Right lung (tissue), 5 donors: ENCODE measurements around the gene HHAT. TPM values are rescaled to one million over a fixed set of nuclear protein-coding genes. Genes with fewer than 3 reads are reported as not detected.

ENCODE experiments used
- DNase-seq, 2 donors: peaks; one replicate each; pipeline ENCODE4 v3.0.0-alpha.2; 2013
- polyA plus RNA-seq, 5 donors: library from polyadenylated mRNA; unstranded; fragments of 120-200 nt; gene quantifications; one replicate each; pipeline versions ENCODE4 v1.2.1 to v1.2.3, GENCODE V29; 2013; ENCODE audit warnings: inconsistent platforms in 1 of 5, low replicate concordance in 1 of 5; ENCODE audit not compliant: insufficient read length in 5 of 5, insufficient read depth in 1 of 5

Gene HHAT
- polyA plus RNA-seq, 5 donors, result 9.3 to 12.0 (median 11.2) TPM

DNA sequence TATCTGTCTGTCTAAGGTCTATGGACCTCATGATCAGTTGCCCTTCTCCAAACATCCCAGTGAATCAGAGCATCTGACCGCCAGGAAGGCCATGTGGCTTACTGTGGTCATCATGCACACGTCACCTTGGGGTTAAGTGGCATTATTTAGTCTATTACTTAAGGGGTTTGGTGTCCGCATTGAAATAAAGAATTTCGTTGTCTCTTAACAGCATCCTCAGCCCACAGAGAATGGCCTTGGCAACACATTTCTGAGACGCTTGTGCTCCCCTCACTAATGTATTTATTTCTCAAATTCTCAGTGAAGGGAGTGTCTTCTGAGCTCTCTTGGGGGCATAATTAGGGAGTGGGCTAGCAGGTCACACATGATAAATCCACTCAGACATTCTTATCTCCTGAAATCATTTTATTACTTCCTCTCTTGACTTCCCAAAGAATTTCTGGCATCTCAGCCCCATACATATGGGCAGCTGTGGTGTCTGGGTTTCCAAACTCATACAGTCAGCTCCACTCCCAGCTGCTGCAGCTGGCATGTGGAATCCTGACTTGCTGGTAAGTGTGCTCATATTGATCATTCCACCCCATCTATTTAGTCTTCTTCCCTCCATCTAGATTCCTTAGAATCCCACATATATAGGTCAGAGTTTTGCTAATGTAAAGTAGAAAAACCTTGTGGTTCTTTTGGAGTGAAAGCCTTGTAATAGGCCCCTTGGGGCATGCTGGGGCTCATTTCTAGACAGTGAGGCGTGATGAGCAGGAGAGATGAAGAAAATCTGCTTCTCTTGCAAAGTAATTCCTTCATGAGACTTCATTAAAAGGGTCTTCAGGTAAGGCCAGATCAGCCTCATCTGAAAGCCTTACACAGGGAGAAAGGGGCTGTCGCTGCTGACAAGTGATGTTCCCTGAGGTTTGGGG, 110.5 kb downstream of the HHAT start:
- DNase-seq, result no peak

DNA sequence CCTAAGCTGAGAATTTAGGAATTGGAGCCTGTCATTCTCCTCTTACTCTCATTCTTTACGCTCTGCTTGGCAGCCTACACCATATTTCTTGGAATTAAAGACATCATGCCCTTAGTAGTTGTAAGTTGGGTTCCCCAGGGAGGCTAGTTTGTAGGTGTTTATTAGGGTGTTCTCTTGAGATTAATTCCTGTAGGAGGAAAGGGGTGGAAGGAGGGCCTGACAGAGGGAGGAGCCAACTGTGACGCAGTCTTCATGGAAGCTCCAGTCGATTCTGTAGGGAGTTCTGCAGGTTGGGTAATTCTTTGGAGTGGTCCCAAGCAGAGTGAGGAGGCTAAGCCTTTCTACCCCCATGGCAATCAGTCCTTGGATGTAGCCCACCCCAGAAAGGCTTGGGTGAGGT, 111.4 kb downstream of the HHAT start:
- DNase-seq, result no peak

DNA sequence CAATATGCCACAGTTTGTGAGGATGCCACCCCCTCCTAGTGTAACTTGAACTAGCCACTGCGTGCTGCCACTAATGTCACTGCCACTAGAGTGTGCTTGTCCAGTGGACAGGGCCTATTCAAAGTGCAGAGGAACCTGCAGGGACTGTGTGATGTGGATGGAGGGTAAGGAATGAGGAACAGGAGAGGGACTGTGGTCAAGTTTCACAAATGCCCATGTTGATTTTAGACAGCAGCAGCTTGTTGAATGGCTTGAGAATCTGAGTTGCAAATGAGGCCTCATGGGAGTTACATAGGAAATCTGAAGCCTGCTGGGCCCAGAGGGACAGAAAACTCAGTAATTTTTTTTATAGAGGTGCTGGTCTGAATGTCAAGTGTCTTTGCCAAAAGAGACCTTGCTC, 112.3 kb downstream of the HHAT start:
- no peak for DNase-seq

GRCh38 chr1:210445485-210445884, 116.8 kb downstream of the HHAT start:
- no peak for DNase-seq

- DNase-seq, result no peak
Observed at GRCh38 chr1:210445931-210446330, 117.2 kb downstream of the HHAT start.

DNA sequence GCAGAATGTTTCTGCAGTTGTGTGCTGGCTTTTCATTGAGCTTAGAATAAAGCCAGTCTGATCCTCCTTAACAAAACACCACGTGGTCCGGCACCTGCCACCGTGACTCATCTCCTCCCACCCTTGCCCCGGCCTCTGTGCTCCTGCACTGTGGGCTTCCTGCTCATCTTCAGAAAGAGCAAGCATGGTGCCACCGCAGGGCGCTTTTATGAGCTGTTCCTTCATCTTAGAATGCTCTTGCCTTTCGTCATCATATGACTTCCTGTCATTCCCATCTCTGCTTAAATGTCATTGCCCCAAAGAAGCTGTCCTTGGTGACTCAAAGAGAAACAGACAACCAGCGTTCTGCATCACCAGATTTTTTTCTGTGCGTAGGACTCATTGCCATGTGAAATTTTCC, 117.8 kb downstream of the HHAT start:
- no peak for DNase-seq

DNA sequence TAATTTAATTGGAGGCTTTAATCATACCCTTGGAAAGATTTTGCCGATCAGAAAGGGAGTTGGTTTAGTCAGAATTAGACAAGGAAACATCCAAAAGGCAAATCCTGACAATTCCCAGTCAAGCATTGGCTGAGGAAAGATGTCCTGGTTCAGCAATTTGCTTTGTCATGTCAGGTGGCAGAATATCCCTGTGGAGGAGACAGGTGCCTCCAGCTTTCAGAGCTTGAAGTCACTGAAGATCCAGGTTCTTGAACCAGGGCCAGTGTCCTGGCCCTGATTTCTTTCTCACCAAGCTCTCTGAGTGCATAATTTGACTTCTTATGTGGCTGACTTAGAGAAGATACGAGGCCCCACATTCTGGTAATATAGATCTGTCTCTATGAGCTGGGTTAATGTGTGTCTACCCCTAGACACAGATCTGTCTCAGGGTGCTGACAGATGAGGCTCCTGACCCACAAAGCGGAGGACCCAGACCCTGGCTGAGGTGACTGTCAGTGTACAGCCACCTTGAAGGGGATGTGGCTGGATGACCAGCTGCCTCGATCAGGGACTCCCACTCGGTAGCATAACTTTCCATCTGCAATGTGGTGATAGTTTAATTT, 118.9 kb downstream of the HHAT start:
- DNase-seq, result no peak

GRCh38 chr1:210448297-210448892, 119.7 kb downstream of the HHAT start:
- peak; percentile 15 to 43 for DNase-seq

DNA sequence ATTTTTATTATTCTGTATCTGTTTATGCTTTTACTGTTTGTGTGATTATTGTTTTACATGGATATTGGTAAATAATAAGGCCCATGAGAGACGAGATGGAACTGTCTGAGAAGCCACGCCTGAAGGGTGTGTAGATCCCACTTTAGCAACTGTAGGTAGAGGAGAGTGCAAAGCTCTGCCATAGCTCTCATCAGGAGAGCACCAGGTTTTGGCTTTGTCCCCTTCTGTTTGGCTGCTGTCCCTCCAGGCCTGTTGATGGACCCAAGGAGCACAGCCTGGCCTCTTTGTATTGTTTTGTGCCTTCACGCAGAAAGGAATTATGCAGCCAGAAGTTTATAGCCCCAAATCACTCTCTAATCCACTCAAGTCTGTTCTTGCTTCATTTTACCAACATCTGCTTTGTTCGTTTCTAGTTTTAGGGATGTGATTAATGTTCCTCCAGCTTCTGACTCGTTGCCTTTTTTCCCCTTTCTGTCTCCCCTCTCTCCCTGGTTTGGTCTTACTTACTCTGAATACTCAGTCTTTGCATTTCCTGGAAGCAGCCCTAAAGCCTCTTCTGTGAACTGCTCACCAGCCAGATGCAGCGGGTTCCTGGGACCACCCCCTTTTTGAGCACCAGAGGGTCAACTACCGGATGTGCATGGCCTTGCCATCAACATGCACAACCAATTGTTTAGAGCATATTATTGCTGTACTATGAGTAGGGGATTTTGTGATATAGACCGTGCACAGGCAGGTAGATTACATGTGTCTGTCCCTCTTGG, 127.3 kb downstream of the HHAT start:
- no peak for DNase-seq

- no peak for DNase-seq
Observed at GRCh38 chr1:210456731-210457255, 128.1 kb downstream of the HHAT start.

- DNase-seq, result no peak
Observed at GRCh38 chr1:210457568-210457967, 128.9 kb downstream of the HHAT start.

- no peak for DNase-seq
Observed at GRCh38 chr1:210464519-210465039, 135.9 kb downstream of the HHAT start.

DNA sequence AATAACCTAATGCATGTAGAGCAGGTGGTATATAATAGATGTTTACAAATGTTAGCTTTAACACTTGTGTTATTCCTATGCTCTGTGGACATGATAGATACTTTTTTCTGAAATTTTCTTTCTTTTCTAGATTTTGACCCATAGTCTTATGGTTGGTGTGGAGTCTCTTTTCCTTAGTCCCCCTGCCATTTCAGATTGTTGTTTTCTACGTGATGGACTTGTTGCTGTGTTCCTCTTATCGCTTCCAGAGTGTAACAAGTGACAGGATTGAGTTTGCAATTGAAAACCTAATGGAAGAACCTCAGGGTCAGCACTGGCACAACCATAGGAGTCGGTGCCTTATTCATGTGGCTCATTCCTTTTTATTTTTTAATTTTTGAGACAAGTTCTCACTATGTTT, 136.4 kb downstream of the HHAT start:
- no peak for DNase-seq

DNA sequence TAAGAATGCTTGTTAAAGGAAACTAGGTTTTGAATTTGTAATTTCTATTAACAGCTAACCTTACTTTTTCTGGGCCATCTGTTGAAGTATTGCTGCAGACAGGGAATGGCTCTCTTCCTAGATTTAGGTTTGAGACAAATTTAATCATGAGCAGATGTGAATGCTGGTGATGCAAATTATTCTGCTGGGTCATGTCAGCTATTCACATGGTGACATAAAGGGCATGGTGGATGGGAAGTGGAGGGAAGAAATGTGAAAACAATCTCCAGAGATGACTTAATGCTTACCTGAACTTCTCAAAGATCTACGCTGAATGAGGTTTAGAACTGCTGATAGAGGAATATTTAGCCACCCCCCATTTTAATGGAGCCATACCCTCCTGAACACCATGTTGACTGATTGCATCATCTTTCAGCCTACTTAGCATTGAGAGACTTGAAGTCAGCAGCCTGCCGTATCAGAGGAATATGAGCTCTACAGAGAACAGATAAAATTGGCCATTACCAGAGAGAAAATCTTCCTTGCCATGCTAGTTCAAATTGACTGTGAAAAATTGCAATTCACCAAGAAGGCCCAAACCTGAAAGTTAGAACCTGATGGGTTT, 138.8 kb downstream of the HHAT start:
- DNase-seq, result no peak

DNA sequence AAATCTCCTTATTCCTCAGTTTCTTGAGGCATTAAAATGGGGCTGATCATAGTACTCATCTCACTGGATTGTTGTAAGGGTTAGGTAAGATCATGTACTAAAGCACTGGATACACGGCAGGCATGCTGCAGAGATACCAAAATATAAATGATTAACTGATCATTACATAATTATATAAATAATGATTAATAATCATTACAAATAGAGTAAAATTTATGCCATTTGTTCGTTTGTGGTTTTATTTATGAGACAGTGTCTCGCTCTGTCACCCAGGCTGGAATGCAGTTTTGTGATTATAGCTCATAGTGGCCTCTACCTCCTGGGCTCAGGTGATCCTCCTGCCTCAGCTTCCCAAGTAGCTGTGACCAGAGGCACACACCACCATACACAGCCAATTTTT, 140.7 kb downstream of the HHAT start:
- no peak for DNase-seq

DNA sequence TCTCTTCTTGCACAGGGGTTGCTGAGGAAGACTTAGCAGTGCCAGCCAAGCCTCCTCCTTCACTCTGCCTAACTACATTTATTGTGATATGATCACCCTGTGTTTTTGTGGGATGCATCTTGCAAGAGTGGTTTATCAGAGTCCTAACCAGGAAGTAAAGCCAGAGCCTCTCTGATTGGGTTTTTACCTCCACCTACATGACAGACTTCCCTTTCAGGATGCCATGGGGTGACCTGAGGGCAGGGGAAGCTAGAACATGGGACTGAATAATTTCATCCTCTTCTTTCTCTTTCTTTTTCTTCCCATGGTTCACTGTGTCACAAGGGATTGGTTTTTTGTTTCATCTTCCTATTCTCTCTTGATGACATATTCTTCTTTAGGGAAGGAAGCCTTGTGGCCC, 146.6 kb downstream of the HHAT start:
- no peak for DNase-seq

GRCh38 chr1:210475806-210476205, 147.1 kb downstream of the HHAT start:
- no peak for DNase-seq

- no peak for DNase-seq
Observed at GRCh38 chr1:210476730-210477129, 148.0 kb downstream of the HHAT start.

DNA sequence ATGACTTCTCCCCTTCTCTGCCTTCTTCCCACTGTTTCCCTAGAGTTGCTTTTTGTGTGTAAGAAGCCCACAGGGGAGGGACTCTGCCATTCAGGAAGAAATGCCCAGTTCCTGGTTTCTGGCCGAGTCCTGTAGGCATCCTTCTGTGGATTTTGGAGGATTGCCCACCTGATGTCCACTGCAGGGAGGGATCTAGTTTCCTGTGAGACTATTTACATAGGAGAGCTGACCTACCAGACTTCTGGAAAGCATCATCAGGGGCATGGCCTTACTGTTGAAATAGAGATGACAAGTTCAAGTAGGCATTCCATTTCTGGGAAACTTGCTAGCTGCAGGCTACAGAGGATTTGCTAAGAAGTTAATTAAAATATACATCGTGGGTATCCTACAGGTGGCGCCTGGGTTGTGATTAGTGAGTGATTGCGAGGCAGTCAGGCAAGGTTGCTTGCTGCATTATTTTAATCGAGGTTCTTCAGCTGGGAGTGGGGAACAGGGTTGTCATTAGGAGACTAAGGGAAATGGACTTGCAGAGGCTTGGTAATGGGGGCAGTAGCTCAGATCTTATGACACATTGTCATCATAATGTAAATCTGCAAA, 148.7 kb downstream of the HHAT start:
- no peak for DNase-seq

GRCh38 chr1:210478820-210479219, 150.1 kb downstream of the HHAT start:
- DNase-seq, result no peak

DNA sequence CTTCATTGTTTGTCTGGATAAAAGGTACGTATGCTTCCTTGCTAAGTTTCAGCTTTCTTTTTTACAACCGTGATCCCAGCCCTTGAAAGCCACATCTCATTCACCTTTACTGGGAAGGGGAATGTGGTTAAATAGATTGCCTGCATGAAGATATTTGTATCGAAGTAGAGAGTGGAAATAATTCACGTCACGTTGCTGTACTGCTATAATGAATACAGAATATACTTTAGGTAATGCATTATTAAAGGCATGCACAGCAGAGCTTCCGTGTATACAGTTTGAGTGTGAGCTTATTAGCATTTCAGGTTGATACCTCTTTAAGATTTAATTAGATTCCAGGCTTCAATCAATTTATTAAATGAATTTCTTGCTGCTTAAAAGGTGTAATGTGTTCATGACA, 153.8 kb downstream of the HHAT start:
- no peak for DNase-seq
